ENCODE measurements around the gene MYO1F.
"Not testable (repeated sequence)": the region's sequence is repeated elsewhere in the genome, so short reads cannot be mapped to it uniquely, and the experiment has no call there.

Gene MYO1F

GRCh38 chr19:8526345-8527091 lies 50.7 kb downstream of the MYO1F start:
- no peak for TF ChIP-seq CTCF (IDR thresholded peaks at IDR 0.05; ENCODE audit: extremely low read depth, missing control alignments)
- no peak for DNase-seq (ENCODE audit: low spot score)

- no peak for DNase-seq (ENCODE audit: low spot score)
- no peak for TF ChIP-seq CTCF (IDR thresholded peaks at IDR 0.05; ENCODE audit: extremely low read depth, missing control alignments)
These were observed 51.9 kb downstream of the MYO1F start for GRCh38 chr19:8525401-8525684.

- no peak for DNase-seq (ENCODE audit: low spot score)
- no peak for TF ChIP-seq CTCF (IDR thresholded peaks at IDR 0.05; ENCODE audit: extremely low read depth, missing control alignments)
These were observed 57.9 kb downstream of the MYO1F start for GRCh38 chr19:8519388-8519787.

- no peak for DNase-seq (ENCODE audit: low spot score)
- TF ChIP-seq CTCF (IDR thresholded peaks at IDR 0.05; ENCODE audit: extremely low read depth, missing control alignments) = no peak
These were observed 58.7 kb downstream of the MYO1F start for GRCh38 chr19:8518536-8518935.

GRCh38 chr19:8517551-8518442 lies 59.4 kb downstream of the MYO1F start:
- DNase-seq (ENCODE audit: low spot score) = no peak
- no peak for TF ChIP-seq CTCF (IDR thresholded peaks at IDR 0.05; ENCODE audit: extremely low read depth, missing control alignments)

- DNase-seq (ENCODE audit: low spot score) = no peak
- TF ChIP-seq CTCF (IDR thresholded peaks at IDR 0.05; ENCODE audit: extremely low read depth, missing control alignments) = no peak
These were observed 61.9 kb downstream of the MYO1F start for GRCh38 chr19:8515317-8515716.

GRCh38 chr19:8514505-8515009 lies 62.7 kb downstream of the MYO1F start:
- not testable (repeated sequence) for DNase-seq (ENCODE audit: low spot score)

Data from GM20000 (cell line).